Omental fat pad (tissue), 4 donors: ENCODE data around the gene RIN3. TPM values are rescaled to one million over a fixed set of nuclear protein-coding genes. Genes with fewer than 3 reads are reported as not detected.

ENCODE experiments used
- ATAC-seq: fragments of 150-250 bp; one replicate; pipeline ENCODE4 v1.9.1; 2016; ENCODE audit warnings: mild to moderate bottlenecking, moderate library complexity; ENCODE audit not compliant: low FRiP score
- DNase-seq: peaks from one replicate; pipeline ENCODE4 v3.0.0-alpha.2; 2019; ENCODE audit warnings: low spot score
- CTCF ChIP-seq, 3 donors: fragments of 450-650 bp; IDR thresholded peaks; one replicate each; pipeline ENCODE4 v1.5.1; 2016 to 2017; ENCODE audit warnings: antibody characterized with exemption in 3 of 3, mild to moderate bottlenecking in 3 of 3, moderate library complexity in 2 of 3
- total RNA-seq, 4 donors: library from RNA; depleted of rRNA; stranded (reverse); fragments of >200 nt; gene quantifications; one replicate each; pipeline ENCODE4 v1.1.0, GENCODE V29; 2016

The RIN3 gene
- total RNA-seq, 4 donors from 2014 or later, result 11.6 to 36.3 (median 20.2) TPM

GRCh38 chr14:92563359-92563758, 49.8 kb downstream of the RIN3 start:
- DNase-seq (no peak), ATAC-seq (no peak)
- TF ChIP-seq CTCF (IDR thresholded peaks at IDR 0.05), result no peak

- DNase-seq (no peak), ATAC-seq (no peak)
- TF ChIP-seq CTCF (IDR thresholded peaks at IDR 0.05), result no peak
Observed at GRCh38 chr14:92563765-92564285, 50.2 kb downstream of the RIN3 start.

GRCh38 chr14:92564344-92565039, 50.9 kb downstream of the RIN3 start:
- DNase-seq, result no peak
- no peak for TF ChIP-seq CTCF (IDR thresholded peaks at IDR 0.05)
- ATAC-seq, result no peak

- DNase-seq (no peak), ATAC-seq (no peak)
- no peak for TF ChIP-seq CTCF (IDR thresholded peaks at IDR 0.05)
Observed at GRCh38 chr14:92565040-92565717, 51.6 kb downstream of the RIN3 start.

- ATAC-seq (no peak), DNase-seq (no peak)
- no peak for TF ChIP-seq CTCF (IDR thresholded peaks at IDR 0.05)
Observed at GRCh38 chr14:92565718-92566115, 52.1 kb downstream of the RIN3 start.

- TF ChIP-seq CTCF (IDR thresholded peaks at IDR 0.05), result no peak
- ATAC-seq (no peak), DNase-seq (no peak)
Observed at GRCh38 chr14:92567173-92567725, 53.7 kb downstream of the RIN3 start.
